Measurements from ENCODE around the gene ACSF2. TPM values are rescaled to one million over a fixed set of nuclear protein-coding genes. Genes with fewer than 3 reads are reported as not detected.
A peak's percentile ranks its signal among the peaks of the same experiment; 100 is the strongest.

ACSF2 gene
- total and polyA plus RNA-seq, 2 of the 13 experiments (the other 11 are each of a cell fraction or from before 2014, with no cell fraction given), result 87.3 to 109 TPM

- no peak for DNase-seq (ENCODE audit: low spot score)
- intact Hi-C loops (cut with micrococcal nuclease; ENCODE audit: unreplicated experiment), result no loop called here
- TF ChIP-seq ZNF768 (CRISPR knock-in tag; IDR thresholded peaks at IDR 0.05) (peak; percentile 92), MXD3 (CRISPR knock-in tag; IDR thresholded peaks at IDR 0.05) (no peak), ZNF781 (CRISPR knock-in tag; IDR thresholded peaks at IDR 0.05; ENCODE audit: borderline replicate concordance, not compliant biosample characterization) (peak; percentile 49), AKAP8 (CRISPR knock-in tag; IDR thresholded peaks at IDR 0.05) (0 out of 2 replicates have a peak, but pooled peaks have one; percentile 6), ZNF660 (CRISPR knock-in tag; IDR thresholded peaks at IDR 0.05; ENCODE audit: borderline replicate concordance, low read depth) (no peak), ZNF260 (CRISPR knock-in tag; IDR thresholded peaks at IDR 0.05; ENCODE audit: borderline replicate concordance, low read depth) (no peak), ZNF761 (CRISPR knock-in tag; conservative IDR thresholded peaks at IDR 0.05) (no peak), FUBP1 (CRISPR knock-in tag; IDR thresholded peaks at IDR 0.05; ENCODE audit: borderline replicate concordance) (no peak), U2AF1 (optimal IDR thresholded peaks at IDR 0.05; ENCODE audit: low read depth, low read length) (no peak), ZNF83 (CRISPR knock-in tag; IDR thresholded peaks at IDR 0.05; ENCODE audit: borderline replicate concordance) (no peak), ZNF549 (CRISPR knock-in tag; IDR thresholded peaks at IDR 0.05) (no peak), RBAK (CRISPR knock-in tag; IDR thresholded peaks at IDR 0.05) (0 out of 2 replicates have a peak, but pooled peaks have one; percentile 13), ZNF337 (CRISPR knock-in tag; IDR thresholded peaks at IDR 0.05; ENCODE audit: borderline replicate concordance, low read depth) (0 out of 2 replicates have a peak, but pooled peaks have one; percentile 14), TFAP4 (IDR thresholded peaks at IDR 0.05; ENCODE audit: borderline replicate concordance, low read depth) (no peak), ZNF547 (CRISPR knock-in tag; IDR thresholded peaks at IDR 0.05) (peak; percentile 23; the same call in 1 of the 2 replicates), ZNF256 (CRISPR knock-in tag; conservative IDR thresholded peaks at IDR 0.05) (no peak), ATF7-NPFF (CRISPR knock-in tag; IDR thresholded peaks at IDR 0.05; ENCODE audit: low read depth) (no peak), ZNF558 (CRISPR knock-in tag; IDR thresholded peaks at IDR 0.05; ENCODE audit: borderline replicate concordance) (0 out of 2 replicates have a peak, but pooled peaks have one; percentile 44), ZNF607 (CRISPR knock-in tag; IDR thresholded peaks at IDR 0.05; ENCODE audit: borderline replicate concordance) (no peak), ZNF430 (CRISPR knock-in tag; IDR thresholded peaks at IDR 0.05) (0 out of 2 replicates have a peak, but pooled peaks have one; percentile 14), GABPA (IDR thresholded peaks at IDR 0.05; ENCODE audit: low read depth, low read length) (no peak), GABPA (CRISPR knock-in tag; IDR thresholded peaks at IDR 0.05; ENCODE audit: low read depth) (no peak)
These were observed 1.6 kb upstream of the ACSF2 start for GRCh38 chr17:50424246-50424995.

More at GRCh38 chr17:50424246-50424995, 1.6 kb upstream of the ACSF2 start:
- Histone ChIP-seq H3K4me2 (ENCODE audit: low read depth, low read length) (peak overlapping the region; percentile 100), H3K4me3 (replicated peaks in 1 of 3; ENCODE audit: insufficient read depth in 1 of 3, low read depth in 2 of 3, low read length in 3 of 3) (peak overlapping the region in 1 of 3 experiments; percentile 90; a peak in 2 of 6 replicates), H3K36me3 (replicated peaks in 1 of 2; ENCODE audit: control insufficient read depth in 1 of 2, insufficient read depth in 2 of 2, low read length in 2 of 2) (no peaks in the 10 kb centered on the region), H3K27ac (ENCODE audit: extremely low read length, insufficient read depth, low read length) (peak overlapping the region; percentile 83), H2AFZ (ENCODE audit: low read length) (no peak overlapping the region), H3K9ac (ENCODE audit: insufficient read depth, low read depth, low read length) (no peak overlapping the region), H3K79me2 (ENCODE audit: insufficient read depth, low read length) (peaks cover 19% of the 10 kb centered on the region), H3K4me1 (ENCODE audit: insufficient read depth, low read length) (peaks cover 85% of the 10 kb centered on the region), H3K9me3 (ENCODE audit: low read length) (no peaks in the 10 kb centered on the region), H3K27me3 (ENCODE audit: control insufficient read depth in 1 of 2, insufficient read depth in 2 of 2, low read length in 2 of 2) (no peaks in the 10 kb centered on the region; a peak in 1 of 5 replicates), H4K20me1 (ENCODE audit: insufficient read depth, low read length) (no peaks in the 10 kb centered on the region)
- ChIA-PET POLR2A (interaction anchor here (2.7 to 5.6 kb wide), 2 partner anchors 27 to 55 kb away, joined by 14 to 99 read pairs; partner anchors contain the start of genes LRRC59 and RSAD1), CTCF (ENCODE audit: low intra/inter-chr PET ratio, low total read pairs) (no interaction called here)
- 72% methylated on average over 9 of the region's 9 CpGs for whole genome bisulfite sequencing (ENCODE audit: low lambda C conversion rate)
- no peak for FAIRE-seq
- no TSS peak for BruUV-seq (replicated peaks)
- in situ Hi-C loops (cut with HindIII; ENCODE audit: extremely low pct_ligation_motif_present, low pct_unique_long_range_greater_than_20kb), result no loop called here
- ATAC-seq, result no peak

Data from HepG2 (cell line).